Keratinocyte (primary cell): Measurements from ENCODE around the gene CXorf66. TPM values are rescaled to one million over a fixed set of nuclear protein-coding genes. Genes with fewer than 3 reads are reported as not detected.

ENCODE experiments used
- DNase-seq: peaks from one replicate; pipeline ENCODE4 v3.0.0-alpha.2; 2011; ENCODE audit warnings: low read depth, missing footprints, low spot score
- FAIRE-seq: peaks from 2 replicates; lab custom pipeline; 2011; peaks lifted over from hg19 to GRCh38; lab: Jason Lieb, UNC
- H2AFZ ChIP-seq: 2 replicates; pipeline ENCODE4 v1.6.0; 2012; ENCODE audit warnings: low read length, control low read depth, inconsistent platforms; ENCODE audit not compliant: control insufficient read depth
- H3K27ac ChIP-seq: 2 replicates; pipeline ENCODE4 v1.5.1; 2011; ENCODE audit warnings: low read length; ENCODE audit not compliant: control insufficient read depth, insufficient read depth
- H3K27me3 ChIP-seq: 3 replicates; pipeline ENCODE4 v1.6.0; 2011; ENCODE audit warnings: low read length; ENCODE audit not compliant: control insufficient read depth, insufficient read depth; ENCODE audit errors: extremely low read depth
- H3K36me3 ChIP-seq, 2 experiments: 2 replicates in 1 of 2; 3 replicates in 1 of 2; pipeline ENCODE4 v1.5.1; 2011; ENCODE audit warnings: low read length in 2 of 2, mild to moderate bottlenecking in 1 of 2; ENCODE audit not compliant: control insufficient read depth in 2 of 2, insufficient read depth in 2 of 2; ENCODE audit errors: extremely low read depth in 1 of 2
- H3K4me1 ChIP-seq: 3 replicates; pipeline ENCODE4 v1.5.1; 2011; ENCODE audit warnings: low read length; ENCODE audit not compliant: control insufficient read depth, insufficient read depth; ENCODE audit errors: extremely low read depth
- H3K4me2 ChIP-seq: 3 replicates; pipeline ENCODE4 v1.6.0; 2011; ENCODE audit warnings: low read depth, low read length; ENCODE audit not compliant: control insufficient read depth, insufficient read depth; ENCODE audit errors: extremely low read depth
- H3K4me3 ChIP-seq, 3 experiments: fragments of 200-600 bp in 1 of 3; sonication (generic) in 1 of 3; 2 replicates in 2 of 3; 3 replicates in 1 of 3; pipeline ENCODE4 v1.5.1; 2011 to 2016; ENCODE audit warnings: low read length in 3 of 3, mild to moderate bottlenecking in 3 of 3, control low read depth in 2 of 3, inconsistent platforms in 1 of 3, low read depth in 1 of 3, mixed read lengths in 1 of 3, mixed run types in 1 of 3, moderate library complexity in 1 of 3; ENCODE audit not compliant: control insufficient read depth in 2 of 3, insufficient read depth in 2 of 3; ENCODE audit errors: extremely low read depth in 1 of 3
- H3K79me2 ChIP-seq: 2 replicates; pipeline ENCODE4 v1.6.0; 2012; ENCODE audit warnings: low read length; ENCODE audit not compliant: control insufficient read depth, insufficient read depth
- H3K9ac ChIP-seq: 3 replicates; pipeline ENCODE4 v1.6.0; 2011; ENCODE audit warnings: low read length; ENCODE audit not compliant: control insufficient read depth, insufficient read depth; ENCODE audit errors: extremely low read depth
- H3K9me1 ChIP-seq: 3 replicates; pipeline ENCODE4 v1.6.0; 2011; ENCODE audit warnings: low read length; ENCODE audit not compliant: control insufficient read depth, insufficient read depth; ENCODE audit errors: extremely low read depth
- H3K9me3 ChIP-seq: 2 replicates; pipeline ENCODE4 v1.5.1; 2012; ENCODE audit warnings: low read depth, low read length; ENCODE audit not compliant: control insufficient read depth
- H4K20me1 ChIP-seq: 3 replicates; pipeline ENCODE4 v1.6.0; 2011; ENCODE audit warnings: low read length; ENCODE audit not compliant: control insufficient read depth, insufficient read depth; ENCODE audit errors: extremely low read depth
- EZH2 ChIP-seq: IDR thresholded peaks from one replicate; pipeline ENCODE4 v1.6.1; 2012; ENCODE audit warnings: inconsistent platforms, mild to moderate bottlenecking, low read length, moderate library complexity
- dilution Hi-C: fragments of 300-500 bp; cut with MboI; formaldehyde crosslinking; loops from one replicate; pipeline ENCODE4 v1.7.0; 2020; ENCODE audit warnings: low sequenced_read_pairs; ENCODE audit not compliant: extremely low pct_ligation_motif_present
- polyA plus RNA-seq, 5 experiments: library from polyadenylated mRNA; depleted of rRNA in 3 of 5; stranded (reverse) in 3 of 5; stranded (forward) in 1 of 5; unstranded in 1 of 5; fragments of >200 nt; gene quantifications; 1 replicate in 1 of 5; 2 replicates in 3 of 5; 3 replicates in 1 of 5; pipeline versions ENCODE4 v1.2.1 to v1.2.3, GENCODE V29; 2011 to 2012; ENCODE audit warnings: missing spikeins in 2 of 5, low read depth in 1 of 5, low replicate concordance in 1 of 5
- TF ChIP-seq, protein P1 (sequence below), 3 experiments: IDR thresholded peaks in 1 of 3; conservative IDR thresholded peaks in 1 of 3; optimal IDR thresholded peaks in 1 of 3; 2 replicates in 2 of 3; 3 replicates in 1 of 3; pipeline versions ENCODE3 to v1.5.1; 2011; ENCODE audit warnings: low read length in 3 of 3, mild to moderate bottlenecking in 3 of 3, moderate library complexity in 2 of 3, control low read depth in 1 of 3, inconsistent platforms in 1 of 3; ENCODE audit not compliant: insufficient read depth in 2 of 3; ENCODE audit errors: extremely low read depth in 1 of 3

The CXorf66 gene
- polyA plus RNA-seq, 1 donor (not counting 4 experiments of a cell fraction or from before 2014, with no cell fraction given) = not detected

DNA sequence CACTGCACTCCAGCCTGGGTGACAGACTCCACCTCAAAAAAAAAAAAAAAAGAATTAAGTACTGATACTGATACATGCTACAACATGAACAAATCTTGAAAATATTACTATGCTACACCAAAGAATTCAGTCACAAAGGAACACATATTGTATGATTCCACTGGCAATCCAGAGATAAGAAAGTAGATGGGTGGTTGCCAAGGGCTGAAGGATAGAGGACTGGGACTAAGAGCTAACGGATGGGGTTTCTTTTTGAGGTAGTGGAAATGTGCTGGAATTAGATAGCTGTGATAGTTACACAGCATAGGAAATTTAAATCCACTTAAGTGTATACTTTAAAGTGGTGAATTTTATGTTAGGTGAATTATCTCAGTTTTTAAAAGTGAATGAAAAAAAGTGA, 45.0 kb downstream of the CXorf66 start:
- no peak overlapping the region for H3K27ac ChIP-seq
- no peaks in the 10 kb centered on the region for H3K27me3 ChIP-seq
- no peaks in the 10 kb centered on the region for H3K36me3 ChIP-seq
- no peaks in the 10 kb centered on the region for H3K9me1 ChIP-seq
- dilution Hi-C loops = no loop called here
- H3K4me1 ChIP-seq = no peaks in the 10 kb centered on the region
- no peak overlapping the region for H3K4me3 ChIP-seq
- H3K9ac ChIP-seq = no peak overlapping the region
- H3K9me3 ChIP-seq = no peaks in the 10 kb centered on the region
- H4K20me1 ChIP-seq = no peaks in the 10 kb centered on the region
- FAIRE-seq (no peak), DNase-seq (no peak)
- TF ChIP-seq, protein P1, sequence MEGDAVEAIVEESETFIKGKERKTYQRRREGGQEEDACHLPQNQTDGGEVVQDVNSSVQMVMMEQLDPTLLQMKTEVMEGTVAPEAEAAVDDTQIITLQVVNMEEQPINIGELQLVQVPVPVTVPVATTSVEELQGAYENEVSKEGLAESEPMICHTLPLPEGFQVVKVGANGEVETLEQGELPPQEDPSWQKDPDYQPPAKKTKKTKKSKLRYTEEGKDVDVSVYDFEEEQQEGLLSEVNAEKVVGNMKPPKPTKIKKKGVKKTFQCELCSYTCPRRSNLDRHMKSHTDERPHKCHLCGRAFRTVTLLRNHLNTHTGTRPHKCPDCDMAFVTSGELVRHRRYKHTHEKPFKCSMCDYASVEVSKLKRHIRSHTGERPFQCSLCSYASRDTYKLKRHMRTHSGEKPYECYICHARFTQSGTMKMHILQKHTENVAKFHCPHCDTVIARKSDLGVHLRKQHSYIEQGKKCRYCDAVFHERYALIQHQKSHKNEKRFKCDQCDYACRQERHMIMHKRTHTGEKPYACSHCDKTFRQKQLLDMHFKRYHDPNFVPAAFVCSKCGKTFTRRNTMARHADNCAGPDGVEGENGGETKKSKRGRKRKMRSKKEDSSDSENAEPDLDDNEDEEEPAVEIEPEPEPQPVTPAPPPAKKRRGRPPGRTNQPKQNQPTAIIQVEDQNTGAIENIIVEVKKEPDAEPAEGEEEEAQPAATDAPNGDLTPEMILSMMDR (optimal IDR thresholded peaks at IDR 0.05 in 1 of 3, IDR thresholded peaks at IDR 0.05 in 1 of 3, conservative IDR thresholded peaks at IDR 0.05 in 1 of 3; ENCODE audit: extremely low read depth in 1 of 3, insufficient read depth in 2 of 3, low read length in 3 of 3) = no peak
- TF ChIP-seq EZH2 = no peak
- H3K79me2 ChIP-seq = peaks cover 8% of the 10 kb centered on the region
- no peak overlapping the region for H2AFZ ChIP-seq
- no peak overlapping the region for H3K4me2 ChIP-seq

DNA sequence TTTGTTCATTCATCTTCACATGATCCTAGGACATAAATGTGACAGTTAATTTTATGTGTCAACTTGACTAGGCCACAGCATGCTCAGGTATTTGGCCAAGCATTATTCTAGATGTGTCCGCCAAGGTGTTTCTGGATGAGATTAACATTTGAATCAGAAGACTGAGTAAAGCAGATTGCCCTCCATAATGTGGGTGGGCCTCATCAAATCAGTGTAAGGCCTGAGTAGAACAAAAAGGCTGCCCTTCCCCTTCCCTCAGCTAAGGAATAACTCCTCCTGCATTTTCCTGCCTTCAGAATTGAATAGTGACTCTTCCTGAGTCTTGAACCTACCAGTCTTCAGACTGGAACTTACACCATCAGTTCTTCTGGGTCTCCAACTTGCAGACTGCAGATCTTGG, 50.9 kb downstream of the CXorf66 start:
- FAIRE-seq (no peak), DNase-seq (no peak)
- Histone ChIP-seq H3K4me1 (no peaks in the 10 kb centered on the region), H3K27ac (no peak overlapping the region), H3K4me2 (no peak overlapping the region), H3K27me3 (no peaks in the 10 kb centered on the region), H4K20me1 (no peaks in the 10 kb centered on the region), H3K9ac (no peak overlapping the region), H2AFZ (no peak overlapping the region), H3K4me3 (no peak overlapping the region), H3K9me3 (no peaks in the 10 kb centered on the region), H3K36me3 (no peaks in the 10 kb centered on the region), H3K79me2 (peaks cover 2% of the 10 kb centered on the region), H3K9me1 (no peaks in the 10 kb centered on the region)
- TF ChIP-seq EZH2 = no peak
- TF ChIP-seq, protein P1 (optimal IDR thresholded peaks at IDR 0.05 in 1 of 3, IDR thresholded peaks at IDR 0.05 in 1 of 3, conservative IDR thresholded peaks at IDR 0.05 in 1 of 3; ENCODE audit: extremely low read depth in 1 of 3, insufficient read depth in 2 of 3, low read length in 3 of 3) = no peak
- dilution Hi-C loops = no loop called here
